H9 (cell line): Measurements from ENCODE around the gene REXO2. TPM values are rescaled to one million over a fixed set of nuclear protein-coding genes. Genes with fewer than 3 reads are reported as not detected.

Source experiments
- DNase-seq: peaks from one replicate; pipeline ENCODE4 v3.0.0-alpha.2; 2017
- H2AFZ ChIP-seq: one replicate; pipeline ENCODE4 v1.6.1; 2013; ENCODE audit warnings: mild to moderate bottlenecking, low read length, control low read depth, moderate library complexity
- H2AK5ac ChIP-seq: 2 replicates; pipeline ENCODE4 v1.6.1; 2013; ENCODE audit warnings: low read length, control low read depth, mixed read lengths; ENCODE audit not compliant: insufficient read length
- H2BK120ac ChIP-seq: one replicate; pipeline ENCODE4 v1.6.1; 2013; ENCODE audit warnings: low read depth, mild to moderate bottlenecking, low read length, control low read depth, inconsistent platforms; ENCODE audit not compliant: poor library complexity, severe bottlenecking
- H2BK12ac ChIP-seq: 2 replicates; pipeline ENCODE4 v1.6.1; 2013; ENCODE audit warnings: low read length, control low read depth, mixed read lengths, low read depth; ENCODE audit not compliant: insufficient read length
- H2BK15ac ChIP-seq: 2 replicates; pipeline ENCODE4 v1.6.1; 2013; ENCODE audit warnings: low read depth, low read length, control low read depth
- H2BK20ac ChIP-seq: one replicate; pipeline ENCODE4 v1.6.1; 2013; ENCODE audit warnings: low read depth, mild to moderate bottlenecking, low read length, control low read depth, inconsistent platforms; ENCODE audit not compliant: poor library complexity, severe bottlenecking
- H2BK5ac ChIP-seq: 2 replicates; pipeline ENCODE4 v1.6.1; 2013; ENCODE audit warnings: low read length, control low read depth, mixed read lengths; ENCODE audit not compliant: insufficient read length
- H3K14ac ChIP-seq: 2 replicates; pipeline ENCODE4 v1.6.1; 2013; ENCODE audit warnings: low read length, control low read depth; ENCODE audit not compliant: insufficient read depth
- H3K18ac ChIP-seq: 2 replicates; pipeline ENCODE4 v1.6.1; 2013; ENCODE audit warnings: low read depth, mild to moderate bottlenecking, mixed read lengths, low read length, control low read depth; ENCODE audit not compliant: insufficient read length
- H3K23ac ChIP-seq: 2 replicates; pipeline ENCODE4 v1.6.1; 2013; ENCODE audit warnings: low read length, control low read depth, mixed read lengths, low read depth; ENCODE audit not compliant: insufficient read length
- H3K23me2 ChIP-seq: 2 replicates; pipeline ENCODE4 v1.6.1; 2013; ENCODE audit warnings: low read depth, mild to moderate bottlenecking, mixed read lengths, low read length, control low read depth; ENCODE audit not compliant: insufficient read length, poor library complexity, severe bottlenecking
- H3K27ac ChIP-seq: 2 replicates; pipeline ENCODE4 v1.5.1; 2013; ENCODE audit warnings: low read length, control low read depth, mixed read lengths, low read depth; ENCODE audit not compliant: insufficient read length
- H3K27me3 ChIP-seq: 2 replicates; pipeline ENCODE4 v1.6.1; 2013; ENCODE audit warnings: low read length, control low read depth, inconsistent platforms; ENCODE audit not compliant: insufficient read depth
- H3K4ac ChIP-seq: 2 replicates; pipeline ENCODE4 v1.6.1; 2013; ENCODE audit warnings: low read depth, mild to moderate bottlenecking, control low read depth, inconsistent platforms, low read length, moderate library complexity
- H3K4me1 ChIP-seq: 2 replicates; pipeline ENCODE4 v1.6.1; 2013; ENCODE audit warnings: low read length, control low read depth, inconsistent platforms; ENCODE audit not compliant: insufficient read depth
- H3K4me2 ChIP-seq: 2 replicates; pipeline ENCODE4 v1.6.1; 2013; ENCODE audit warnings: low read length, control low read depth, mixed read lengths; ENCODE audit not compliant: insufficient read length, insufficient read depth
- H3K56ac ChIP-seq: 2 replicates; pipeline ENCODE4 v1.6.1; 2013; ENCODE audit warnings: low read depth, mild to moderate bottlenecking, mixed read lengths, low read length, control low read depth; ENCODE audit not compliant: insufficient read length
- H3K79me1 ChIP-seq: 2 replicates; pipeline ENCODE4 v1.6.1; 2013; ENCODE audit warnings: low read depth, mild to moderate bottlenecking, moderate library complexity, low read length, control low read depth, inconsistent platforms; ENCODE audit not compliant: insufficient read depth, poor library complexity, severe bottlenecking
- H3K79me2 ChIP-seq: 2 replicates; pipeline ENCODE4 v1.6.1; 2013; ENCODE audit warnings: low read length, control low read depth, inconsistent platforms; ENCODE audit not compliant: insufficient read depth
- H3K9ac ChIP-seq: 2 replicates; pipeline ENCODE4 v1.6.1; 2013; ENCODE audit warnings: low read length, control low read depth, mixed read lengths; ENCODE audit not compliant: insufficient read length; ENCODE audit errors: extremely low read depth
- H3K9me3 ChIP-seq: one replicate; pipeline ENCODE4 v1.6.1; 2013; ENCODE audit warnings: low read depth, low read length, inconsistent platforms; ENCODE audit not compliant: control insufficient read depth
- H3T11ph ChIP-seq: one replicate; pipeline ENCODE4 v1.6.1; 2013; ENCODE audit warnings: mild to moderate bottlenecking, low read length, control low read depth, inconsistent platforms
- H4K20me1 ChIP-seq: one replicate; pipeline ENCODE4 v1.6.1; 2013; ENCODE audit not compliant: control insufficient read depth, insufficient read length, insufficient read depth
- H4K5ac ChIP-seq: 2 replicates; pipeline ENCODE4 v1.6.1; 2013; ENCODE audit warnings: low read depth, mild to moderate bottlenecking, mixed read lengths, low read length, control low read depth; ENCODE audit not compliant: insufficient read length
- H4K8ac ChIP-seq: replicated peaks from 2 replicates; pipeline ENCODE4 v1.6.1; 2013; ENCODE audit warnings: low read length, control low read depth, mixed read lengths, low read depth; ENCODE audit not compliant: insufficient read length
- H4K91ac ChIP-seq: 2 replicates; pipeline ENCODE4 v1.6.1; 2013; ENCODE audit warnings: low read depth, mild to moderate bottlenecking, moderate library complexity, mixed read lengths, low read length, control low read depth; ENCODE audit not compliant: insufficient read length
- H3K27ac Mint-ChIP-seq, 3 experiments: 2 replicates in 2 of 3; 3 replicates in 1 of 3; pipeline ENCODE4 v1.8.0; 2020 to 2021; ENCODE audit warnings: mixed read lengths in 3 of 3, mild to moderate bottlenecking in 1 of 3, moderate library complexity in 1 of 3
- H3K27me3 Mint-ChIP-seq: 2 replicates; pipeline ENCODE4 v1.8.0; 2021; ENCODE audit warnings: low read depth, mild to moderate bottlenecking, moderate library complexity, mixed read lengths
- H3K36me3 Mint-ChIP-seq, 3 experiments: 2 replicates in 2 of 3; 3 replicates in 1 of 3; pipeline ENCODE4 v1.8.0; 2020 to 2021; ENCODE audit warnings: low read depth in 3 of 3, mixed read lengths in 3 of 3; ENCODE audit not compliant: insufficient read depth in 1 of 3
- H3K4me1 Mint-ChIP-seq, 2 experiments: 2 replicates each; pipeline ENCODE4 v1.8.0; 2020; ENCODE audit warnings: mixed read lengths in 2 of 2
- H3K4me3 Mint-ChIP-seq, 2 experiments: 2 replicates in 1 of 2; 3 replicates in 1 of 2; pipeline ENCODE4 v1.8.0; 2020 to 2021; ENCODE audit warnings: mild to moderate bottlenecking in 2 of 2, mixed read lengths in 2 of 2, moderate library complexity in 1 of 2
- H3K9me3 Mint-ChIP-seq, 2 experiments: 2 replicates in 1 of 2; 3 replicates in 1 of 2; pipeline ENCODE4 v1.8.0; 2020; ENCODE audit warnings: mild to moderate bottlenecking in 2 of 2, mixed read lengths in 2 of 2, moderate library complexity in 1 of 2
- WGBS: extraction: QIAGEN DNeasy Blood & Tissue Kit; methylation state at CpG from one replicate; pipeline ENCODE4 v1.1.7; 2013; ENCODE audit warnings: missing lambda C conversion rate, low lambda C conversion rate, mixed read lengths; ENCODE audit not compliant: insufficient read length; ENCODE audit errors: extremely low coverage; 5-methylcytosine and 5-hydroxymethylcytosine counted together
- total RNA-seq: library from RNA; stranded (reverse); gene quantifications from 2 replicates; pipeline ENCODE4 v1.2.1, GENCODE V29; 2021
- TF ChIP-seq, protein P1 (sequence below): fragments of 200-600 bp; sonication (generic); conservative IDR thresholded peaks from 3 replicates; pipeline ENCODE4 v1.8.0; 2021; ENCODE audit warnings: antibody characterized with exemption, mild to moderate bottlenecking

REXO2 gene
- total RNA-seq, 1 experiment from 2014 or later: 92.8 TPM

GRCh38 chr11:114397349-114397982 lies 41.8 kb upstream of the REXO2 start:
- H3K18ac ChIP-seq: no peak overlapping the region
- Mint-ChIP-seq H3K9me3 (no peaks in the 10 kb centered on the region), H3K4me3 (no peak overlapping the region), H3K4me1 (peaks cover 35 to 36% of the 10 kb centered on the region in 2 experiments), H3K27ac (no peak overlapping the region; a peak in 1 of 7 replicates), H3K27me3 (no peaks in the 10 kb centered on the region), H3K36me3 (peaks cover 3 to 5% (median 3%) of the 10 kb centered on the region in 3 experiments; a peak in 6 of 7 replicates)
- peaks cover 11% of the 10 kb centered on the region; the same call in 1 of the 2 replicates for H3K79me2 ChIP-seq
- no peak overlapping the region for H3K4ac ChIP-seq
- H2AFZ ChIP-seq: no peak overlapping the region
- no peak overlapping the region for H2BK20ac ChIP-seq
- H3K23me2 ChIP-seq: peaks cover 4% of the 10 kb centered on the region
- H3K14ac ChIP-seq: no peak overlapping the region
- no peaks in the 10 kb centered on the region for H3K27me3 ChIP-seq
- no peak overlapping the region for H2BK12ac ChIP-seq
- DNase-seq: no peak
- H3K4me2 ChIP-seq: no peak overlapping the region
- H4K20me1 ChIP-seq: no peaks in the 10 kb centered on the region
- H2BK120ac ChIP-seq: no peak overlapping the region
- H3K27ac ChIP-seq: no peak overlapping the region
- H2AK5ac ChIP-seq: no peak overlapping the region
- H3K23ac ChIP-seq: no peak overlapping the region
- H3K9me3 ChIP-seq: no peaks in the 10 kb centered on the region
- no peak overlapping the region for H4K91ac ChIP-seq
- H3T11ph ChIP-seq: no peak overlapping the region
- TF ChIP-seq, protein P1, sequence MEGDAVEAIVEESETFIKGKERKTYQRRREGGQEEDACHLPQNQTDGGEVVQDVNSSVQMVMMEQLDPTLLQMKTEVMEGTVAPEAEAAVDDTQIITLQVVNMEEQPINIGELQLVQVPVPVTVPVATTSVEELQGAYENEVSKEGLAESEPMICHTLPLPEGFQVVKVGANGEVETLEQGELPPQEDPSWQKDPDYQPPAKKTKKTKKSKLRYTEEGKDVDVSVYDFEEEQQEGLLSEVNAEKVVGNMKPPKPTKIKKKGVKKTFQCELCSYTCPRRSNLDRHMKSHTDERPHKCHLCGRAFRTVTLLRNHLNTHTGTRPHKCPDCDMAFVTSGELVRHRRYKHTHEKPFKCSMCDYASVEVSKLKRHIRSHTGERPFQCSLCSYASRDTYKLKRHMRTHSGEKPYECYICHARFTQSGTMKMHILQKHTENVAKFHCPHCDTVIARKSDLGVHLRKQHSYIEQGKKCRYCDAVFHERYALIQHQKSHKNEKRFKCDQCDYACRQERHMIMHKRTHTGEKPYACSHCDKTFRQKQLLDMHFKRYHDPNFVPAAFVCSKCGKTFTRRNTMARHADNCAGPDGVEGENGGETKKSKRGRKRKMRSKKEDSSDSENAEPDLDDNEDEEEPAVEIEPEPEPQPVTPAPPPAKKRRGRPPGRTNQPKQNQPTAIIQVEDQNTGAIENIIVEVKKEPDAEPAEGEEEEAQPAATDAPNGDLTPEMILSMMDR: no peak
- H2BK5ac ChIP-seq: no peak overlapping the region
- no CpG with 5 or more reads among the region's 2 CpGs for whole genome bisulfite sequencing
- H4K5ac ChIP-seq: no peak overlapping the region
- H3K56ac ChIP-seq: no peak overlapping the region
- no peaks in the 10 kb centered on the region for H3K79me1 ChIP-seq
- no peak overlapping the region for H4K8ac ChIP-seq
- H3K9ac ChIP-seq: no peak overlapping the region
- no peaks in the 10 kb centered on the region; the same call in 1 of the 2 replicates for H3K4me1 ChIP-seq
- H2BK15ac ChIP-seq: no peak overlapping the region
